ENCODE measurements around the gene CKS1B.
"Not testable (repeated sequence)": the region's sequence is repeated elsewhere in the genome, so short reads cannot be mapped to it uniquely, and the experiment has no call there.

Gene CKS1B

GRCh38 chr1:154992721-154993571 lies 18.5 kb downstream of the CKS1B start:
- TF ChIP-seq CTCF (IDR thresholded peaks at IDR 0.05; ENCODE audit: extremely low read depth, missing control alignments): no peak
- no peak for DNase-seq (ENCODE audit: low spot score)

DNA sequence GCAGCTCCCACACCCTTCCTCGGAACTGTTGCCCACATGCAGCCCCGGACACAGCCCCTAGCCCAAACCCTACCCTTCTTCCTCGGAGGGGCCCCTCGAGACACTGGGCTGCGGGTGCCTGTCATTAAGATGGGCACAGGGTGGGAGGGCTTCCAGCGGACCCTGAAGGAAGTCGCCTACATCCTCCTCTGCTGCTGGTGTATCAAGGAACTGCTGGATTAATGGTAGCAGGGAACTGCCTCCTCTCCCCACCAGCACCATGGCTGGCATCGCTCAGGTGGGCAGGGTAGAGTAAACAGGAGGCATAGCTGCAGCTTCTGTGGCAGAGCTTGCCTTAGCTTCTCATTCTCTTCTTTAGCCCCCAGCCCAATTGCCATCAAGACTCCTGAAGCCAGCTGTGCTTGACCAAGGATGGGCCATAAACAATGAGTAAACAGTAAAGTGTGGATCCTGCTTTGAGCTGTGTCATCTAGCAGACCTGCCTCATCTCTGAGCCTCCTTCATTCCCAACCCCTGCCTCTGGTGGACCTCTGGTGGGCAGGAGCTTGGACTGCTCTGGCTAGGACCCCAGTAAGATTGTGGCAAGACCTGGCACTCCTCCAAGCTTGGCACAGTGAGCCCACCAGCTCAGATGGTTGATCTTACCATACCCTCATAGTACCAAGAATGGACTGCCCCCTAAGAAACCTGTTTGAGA lies 19.2 kb downstream of the CKS1B start, which contains the start of gene LENEP:
TSS of gene LENEP (plus strand) at position 15 of the 697 bp plus-strand sequence. CDS start at position 37, 22 bp downstream.
- no peak for DNase-seq (ENCODE audit: low spot score)

GRCh38 chr1:154994269-154994587 lies 19.7 kb downstream of the CKS1B start:
- DNase-seq (ENCODE audit: low spot score): no peak
- TF ChIP-seq CTCF (IDR thresholded peaks at IDR 0.05; ENCODE audit: extremely low read depth, missing control alignments): no peak

More for the DNA sequence above, 19.2 kb downstream of the CKS1B start, which contains the start of gene LENEP:
- no peak for TF ChIP-seq CTCF (IDR thresholded peaks at IDR 0.05; ENCODE audit: extremely low read depth, missing control alignments)

- no peak for DNase-seq (ENCODE audit: low spot score)
- TF ChIP-seq CTCF (IDR thresholded peaks at IDR 0.05; ENCODE audit: extremely low read depth, missing control alignments): no peak
Measured at GRCh38 chr1:154994591-154994990, 20.1 kb downstream of the CKS1B start.

DNA sequence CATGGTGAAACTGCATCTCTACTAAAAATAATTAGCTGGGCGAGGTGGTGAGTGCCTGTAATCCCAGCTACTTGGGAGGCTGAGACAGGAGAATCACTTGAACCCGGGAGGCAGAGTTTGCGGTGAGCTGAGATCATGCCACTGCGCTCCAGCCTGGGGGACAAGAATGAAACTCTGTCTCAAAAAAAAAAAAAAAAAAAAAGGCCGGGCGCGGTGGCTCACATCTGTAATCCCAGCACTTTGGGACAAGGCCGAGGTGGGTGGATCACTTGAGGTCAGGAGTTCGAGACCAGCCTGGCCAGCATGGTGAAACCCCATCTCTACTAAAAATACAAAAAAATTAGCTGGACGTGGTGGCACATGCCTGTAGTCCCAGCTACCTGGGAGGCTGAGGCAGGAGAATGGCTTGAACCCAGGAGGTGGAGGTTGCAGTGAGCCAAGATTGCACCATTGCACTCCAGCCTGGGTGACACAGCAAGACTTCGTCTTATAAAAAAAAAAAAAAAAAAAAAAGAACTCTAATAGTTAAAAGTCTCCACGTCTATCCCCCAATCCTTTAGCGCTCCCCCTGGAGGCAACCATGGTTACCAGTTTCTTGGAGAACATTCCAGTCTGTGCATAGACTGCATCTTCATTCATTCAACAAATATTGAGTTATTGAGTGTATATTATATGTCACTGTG lies 21.0 kb downstream of the CKS1B start:
- not testable (repeated sequence) for DNase-seq (ENCODE audit: low spot score)

DNA sequence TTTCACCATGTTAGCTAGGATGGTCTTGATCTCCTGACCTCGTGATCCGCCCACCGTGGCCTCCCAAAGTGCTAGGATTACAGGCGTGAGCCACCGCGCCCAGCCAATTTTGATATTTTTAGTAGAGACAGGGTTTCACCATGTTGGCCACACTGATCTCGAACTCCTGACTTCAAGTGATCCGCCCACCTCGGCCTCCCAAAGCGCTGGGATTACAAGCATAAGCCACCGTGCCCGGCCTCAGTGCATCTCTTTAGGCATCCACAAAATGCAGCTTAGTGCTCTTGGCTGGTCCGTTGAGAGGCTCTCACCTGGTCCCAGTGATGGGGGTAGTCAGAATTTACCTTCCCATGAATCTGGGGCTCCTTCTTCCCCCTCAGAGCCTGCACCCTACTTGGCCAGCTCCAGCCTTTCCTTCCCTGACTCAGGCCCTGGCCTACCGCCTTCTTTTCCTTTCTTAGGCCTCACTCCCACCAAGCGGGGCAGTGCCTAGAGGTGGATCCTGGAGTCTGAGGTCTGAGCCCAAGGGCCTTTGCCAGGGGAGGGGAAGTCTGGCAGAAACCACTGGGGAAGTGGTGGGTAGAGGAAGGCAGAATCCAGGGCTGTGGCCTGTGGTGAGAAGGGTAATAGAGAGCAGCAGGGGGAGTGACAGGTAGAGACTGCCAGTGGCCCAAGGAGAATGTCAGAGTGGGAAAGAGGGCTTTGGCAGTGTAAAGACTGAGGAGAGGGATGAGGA lies 22.7 kb downstream of the CKS1B start:
- TF ChIP-seq CTCF (IDR thresholded peaks at IDR 0.05; ENCODE audit: extremely low read depth, missing control alignments): no peak
- no peak for DNase-seq (ENCODE audit: low spot score)

GRCh38 chr1:154998201-154998780 lies 23.8 kb downstream of the CKS1B start:
- DNase-seq (ENCODE audit: low spot score): no peak

More at GRCh38 chr1:154998201-154998780, 23.8 kb downstream of the CKS1B start:
- peak; percentile 7 for TF ChIP-seq CTCF (IDR thresholded peaks at IDR 0.05; ENCODE audit: extremely low read depth, missing control alignments)
